Mammary epithelial cell (primary cell): ENCODE measurements around the gene LRRC59.

Source experiments
- EZH2 ChIP-seq: IDR thresholded peaks from 2 replicates; pipeline ENCODE4 v1.6.1; 2012; ENCODE audit warnings: low read length, inconsistent platforms, borderline replicate concordance
- TF ChIP-seq, protein P1 (sequence below), 2 donors: IDR thresholded peaks in 1 of 2; conservative IDR thresholded peaks in 1 of 2; 2 replicates each; pipeline ENCODE4 v1.5.1; 2011 to 2012; ENCODE audit warnings: inconsistent platforms in 2 of 2, low read length in 2 of 2, mild to moderate bottlenecking in 2 of 2, control low read depth in 1 of 2, low read depth in 1 of 2; ENCODE audit not compliant: insufficient read depth in 1 of 2; ENCODE audit errors: extremely low read depth in 1 of 2

DNA sequence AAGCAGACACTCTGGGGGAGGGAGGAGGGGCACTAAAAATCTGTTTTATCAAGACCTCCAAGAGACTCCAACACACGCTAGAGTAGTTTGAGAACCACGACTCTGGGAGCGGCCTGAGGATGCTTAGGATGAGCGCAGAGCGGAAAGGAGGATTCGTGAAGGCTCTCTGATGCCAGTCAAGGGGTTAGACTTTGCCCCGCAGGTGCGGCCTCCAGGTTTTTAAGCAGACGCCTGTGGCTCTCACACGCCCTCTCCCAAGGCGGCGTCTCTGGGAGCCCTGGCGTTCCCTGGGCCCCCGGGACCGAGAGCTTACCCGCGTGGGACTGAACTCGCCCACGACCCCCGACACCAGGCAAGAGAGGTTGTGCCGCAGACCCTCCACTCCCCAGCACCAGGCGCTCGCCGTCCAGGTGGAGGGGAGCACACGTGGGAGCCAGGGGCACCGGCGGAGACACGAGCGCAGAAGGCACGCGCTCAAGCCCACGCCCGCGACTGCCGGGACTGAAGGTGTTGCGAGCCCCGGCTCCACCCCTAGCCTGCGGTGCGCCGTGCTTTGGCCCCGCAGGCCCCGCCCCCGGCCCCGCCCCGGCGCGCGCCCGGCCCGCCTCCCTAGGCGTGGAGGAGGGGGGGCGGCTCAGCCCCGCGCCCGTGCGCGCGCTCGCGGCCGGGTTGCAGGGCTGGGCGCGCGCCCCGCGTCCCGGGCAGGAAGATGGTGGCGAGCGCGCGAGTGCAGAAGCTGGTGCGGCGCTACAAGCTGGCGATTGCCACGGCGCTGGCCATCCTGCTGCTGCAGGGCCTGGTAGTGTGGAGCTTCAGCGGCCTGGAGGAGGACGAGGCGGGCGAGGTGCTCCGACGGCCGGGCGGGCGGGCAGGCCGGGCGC, 51.7 kb downstream of the LRRC59 start, which contains the start of gene XYLT2:
- TF ChIP-seq, protein P1, sequence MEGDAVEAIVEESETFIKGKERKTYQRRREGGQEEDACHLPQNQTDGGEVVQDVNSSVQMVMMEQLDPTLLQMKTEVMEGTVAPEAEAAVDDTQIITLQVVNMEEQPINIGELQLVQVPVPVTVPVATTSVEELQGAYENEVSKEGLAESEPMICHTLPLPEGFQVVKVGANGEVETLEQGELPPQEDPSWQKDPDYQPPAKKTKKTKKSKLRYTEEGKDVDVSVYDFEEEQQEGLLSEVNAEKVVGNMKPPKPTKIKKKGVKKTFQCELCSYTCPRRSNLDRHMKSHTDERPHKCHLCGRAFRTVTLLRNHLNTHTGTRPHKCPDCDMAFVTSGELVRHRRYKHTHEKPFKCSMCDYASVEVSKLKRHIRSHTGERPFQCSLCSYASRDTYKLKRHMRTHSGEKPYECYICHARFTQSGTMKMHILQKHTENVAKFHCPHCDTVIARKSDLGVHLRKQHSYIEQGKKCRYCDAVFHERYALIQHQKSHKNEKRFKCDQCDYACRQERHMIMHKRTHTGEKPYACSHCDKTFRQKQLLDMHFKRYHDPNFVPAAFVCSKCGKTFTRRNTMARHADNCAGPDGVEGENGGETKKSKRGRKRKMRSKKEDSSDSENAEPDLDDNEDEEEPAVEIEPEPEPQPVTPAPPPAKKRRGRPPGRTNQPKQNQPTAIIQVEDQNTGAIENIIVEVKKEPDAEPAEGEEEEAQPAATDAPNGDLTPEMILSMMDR (conservative IDR thresholded peaks at IDR 0.05 in 1 of 2, IDR thresholded peaks at IDR 0.05 in 1 of 2; ENCODE audit: extremely low read depth in 1 of 2, insufficient read depth in 1 of 2, low read depth in 1 of 2, low read length in 2 of 2) = no peak
- no peak for TF ChIP-seq EZH2
